GM19452 (cell line): Measurements from ENCODE around the gene INPPL1.
"Not testable (repeated sequence)": the region's sequence is repeated elsewhere in the genome, so short reads cannot be mapped to it uniquely, and the experiment has no call there.

Experiments
- ATAC-seq: cut with Tn5 transposase; IDR thresholded peaks from one replicate; pipeline ENCODE4 v1.9.1; 2021; ENCODE audit not compliant: unreplicated experiment

INPPL1 gene

GRCh38 chr11:72242141-72242540, 17.6 kb downstream of the INPPL1 start:
- ATAC-seq = no peak

DNA sequence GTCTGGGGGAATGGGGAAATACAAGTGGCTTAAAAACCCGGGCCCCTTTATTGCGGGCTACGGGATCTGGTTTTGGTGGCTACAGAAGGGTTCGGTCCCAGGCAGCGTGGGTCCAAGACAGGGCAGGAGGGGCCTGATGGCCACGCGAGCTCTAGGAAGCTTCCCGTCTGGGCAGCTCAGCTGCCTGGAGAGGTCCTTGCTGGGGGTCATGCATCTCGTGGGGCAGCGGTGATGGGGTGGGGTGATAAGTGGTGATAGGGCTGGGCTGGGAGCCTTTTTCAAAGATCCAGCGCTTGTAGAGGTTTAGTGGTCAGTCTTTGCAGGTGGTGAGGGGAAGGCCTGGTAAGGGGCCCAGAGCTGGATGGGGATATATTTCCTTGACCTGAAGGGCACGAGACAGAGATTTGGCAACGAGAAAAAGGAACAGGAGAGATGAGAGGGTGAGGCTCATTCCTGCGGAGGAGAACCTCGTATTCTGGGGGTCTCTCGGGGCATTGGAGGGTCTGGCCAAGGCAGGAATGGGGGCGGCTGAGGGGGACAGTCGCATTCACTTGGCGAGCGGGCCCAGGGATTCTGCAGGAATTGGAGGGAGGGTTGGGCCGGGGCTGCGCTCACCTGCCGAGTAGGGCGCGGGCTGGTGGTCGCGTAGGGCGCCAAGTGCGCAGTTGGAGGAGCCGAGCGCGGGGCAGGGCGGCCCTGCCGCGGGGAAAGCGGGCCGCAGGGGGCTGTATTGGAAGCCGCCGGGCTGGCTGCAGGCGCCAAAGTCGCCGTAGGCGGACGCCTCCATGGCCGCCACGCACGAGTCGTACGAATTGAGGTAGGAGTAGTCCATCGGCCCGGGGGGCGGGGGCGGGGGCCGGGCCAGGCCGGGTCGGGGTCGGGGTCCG, 18.8 kb downstream of the INPPL1 start:
- no peak for ATAC-seq

- no peak for ATAC-seq
Observed at GRCh38 chr11:72244060-72244360, 19.4 kb downstream of the INPPL1 start, which contains the start of gene PHOX2A. PHOX2A (minus strand) TSS chr11:72244176; CDS start chr11:72244004, 172 bp downstream.

- ATAC-seq = no peak
Observed at GRCh38 chr11:72244361-72245262, 20.0 kb downstream of the INPPL1 start.

- no peak for ATAC-seq
Observed at GRCh38 chr11:72245263-72245816, 20.8 kb downstream of the INPPL1 start.

DNA sequence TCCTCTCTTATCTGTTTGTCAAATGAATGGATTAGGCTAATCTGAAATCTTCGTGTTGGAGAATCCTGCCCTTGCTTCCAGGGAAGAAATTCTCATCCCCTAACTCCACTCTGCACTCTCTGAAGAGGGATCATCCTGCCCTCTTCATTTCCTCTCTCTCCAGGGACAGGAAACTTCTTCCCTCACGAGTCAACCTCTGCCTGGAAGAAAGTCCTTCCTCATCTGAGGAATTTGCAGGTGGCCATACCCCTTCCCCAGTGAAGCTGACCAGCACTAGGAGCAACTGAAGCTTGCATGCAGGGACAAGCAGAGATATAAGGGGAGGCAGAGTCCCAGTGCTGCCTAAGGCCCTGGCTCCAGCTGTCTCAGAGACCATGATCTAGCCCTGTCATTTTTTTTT, 23.0 kb downstream of the INPPL1 start:
- ATAC-seq = no peak

GRCh38 chr11:72249961-72250360, 25.4 kb downstream of the INPPL1 start:
- ATAC-seq = no peak

DNA sequence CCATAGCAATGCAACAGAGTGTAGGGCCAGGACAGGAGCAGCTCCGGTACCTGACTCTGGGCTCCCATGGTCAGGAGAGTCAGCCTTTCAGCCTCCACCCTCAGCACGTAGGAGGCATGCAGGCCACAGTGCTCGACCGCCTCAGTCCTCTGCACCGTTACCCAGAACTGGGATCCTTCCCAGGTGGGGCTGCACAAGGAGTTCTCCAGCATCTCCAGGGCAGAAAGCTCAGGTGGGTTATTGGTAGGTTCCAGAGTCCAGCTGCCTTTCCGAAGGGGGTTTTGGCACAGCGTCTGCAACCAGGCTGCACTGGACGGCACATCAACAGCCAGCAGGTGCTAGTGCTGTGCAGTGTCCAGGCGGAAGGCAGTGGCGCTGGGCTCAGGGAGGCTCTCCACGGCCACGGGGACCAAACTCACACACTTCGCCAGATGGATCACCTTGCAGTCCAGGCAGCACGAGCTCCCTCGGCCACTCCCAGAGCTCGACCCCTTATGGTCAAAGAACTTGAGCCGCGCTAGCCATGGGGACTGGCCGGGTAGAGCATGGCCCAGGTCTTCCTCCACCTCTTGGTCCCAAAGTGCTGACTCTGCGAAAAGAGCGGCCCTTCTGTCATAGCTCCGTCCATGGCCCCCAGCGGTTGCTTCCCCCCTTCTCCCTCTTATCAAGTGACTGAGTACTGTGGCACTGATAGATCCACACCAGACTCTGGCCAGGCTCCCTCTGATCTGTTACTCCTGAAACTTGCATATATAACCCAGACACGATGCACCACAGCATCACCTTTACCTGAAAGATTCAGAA, 26.3 kb downstream of the INPPL1 start:
- no peak for ATAC-seq

DNA sequence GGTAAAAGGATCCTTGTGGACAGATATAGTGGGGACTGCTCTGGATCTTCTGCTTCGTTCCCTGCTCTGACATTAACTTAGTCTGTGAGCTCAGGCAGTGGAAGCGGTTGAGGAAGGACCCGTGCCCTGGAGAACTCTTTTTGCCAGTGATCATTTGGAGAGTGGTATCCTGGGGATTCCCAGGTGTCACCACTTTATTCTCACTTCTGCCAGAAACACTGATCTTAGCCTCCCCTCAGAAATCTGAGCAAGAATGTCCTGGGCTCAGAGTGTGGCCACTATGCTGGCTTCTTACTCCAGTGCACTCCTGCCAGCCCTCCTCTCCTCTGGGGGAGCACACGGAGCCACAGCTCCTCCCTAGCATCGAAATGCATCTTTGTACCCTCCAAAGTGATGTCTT, 27.0 kb downstream of the INPPL1 start:
- no peak for ATAC-seq

GRCh38 chr11:72253392-72253791, 28.8 kb downstream of the INPPL1 start:
- no peak for ATAC-seq

GRCh38 chr11:72254299-72254993, 29.9 kb downstream of the INPPL1 start:
- ATAC-seq = no peak

- no peak for ATAC-seq
Observed at GRCh38 chr11:72257570-72257969, 33.0 kb downstream of the INPPL1 start.

- ATAC-seq = no peak
Observed at GRCh38 chr11:72259490-72259889, 34.9 kb downstream of the INPPL1 start.

DNA sequence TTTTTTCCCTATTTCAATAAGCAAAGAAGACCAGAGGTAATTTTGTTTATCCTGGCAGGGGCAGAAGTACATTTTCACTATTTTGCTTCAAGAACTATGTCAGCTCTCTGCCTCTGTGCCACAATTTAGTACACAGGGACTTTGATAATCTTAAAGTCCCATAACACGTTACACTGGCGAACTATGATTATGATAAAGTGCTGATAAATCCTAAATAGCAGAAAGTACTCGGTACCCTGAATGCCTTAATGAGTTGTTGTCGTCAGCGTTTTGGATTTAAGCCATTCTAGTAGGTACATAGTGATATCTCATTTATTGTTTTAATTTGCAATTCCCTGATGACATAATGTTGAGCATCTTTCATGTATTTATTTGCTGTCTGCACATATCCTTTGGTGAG, 36.0 kb downstream of the INPPL1 start:
- no peak for ATAC-seq

DNA sequence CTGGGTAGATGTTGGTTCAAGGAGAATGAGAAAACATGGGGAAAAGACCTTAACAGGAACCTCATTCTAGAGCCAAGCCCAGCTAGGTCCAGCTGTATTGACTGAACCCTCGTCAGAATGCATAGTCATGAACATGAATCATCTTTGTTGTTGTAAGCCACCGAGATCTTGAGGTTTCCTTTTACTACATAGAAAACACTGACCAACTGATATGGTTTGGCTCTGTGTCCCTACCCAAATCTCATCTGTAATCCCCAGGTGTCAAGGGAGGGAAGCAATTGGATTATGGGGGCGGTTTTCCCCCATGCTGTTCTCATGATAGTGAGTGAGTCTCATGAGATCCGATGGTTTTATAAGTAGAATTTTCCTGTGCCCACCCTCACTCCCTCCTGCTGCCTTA, 38.8 kb downstream of the INPPL1 start:
- no peak for ATAC-seq

GRCh38 chr11:72265951-72266350, 41.4 kb downstream of the INPPL1 start:
- no peak for ATAC-seq

DNA sequence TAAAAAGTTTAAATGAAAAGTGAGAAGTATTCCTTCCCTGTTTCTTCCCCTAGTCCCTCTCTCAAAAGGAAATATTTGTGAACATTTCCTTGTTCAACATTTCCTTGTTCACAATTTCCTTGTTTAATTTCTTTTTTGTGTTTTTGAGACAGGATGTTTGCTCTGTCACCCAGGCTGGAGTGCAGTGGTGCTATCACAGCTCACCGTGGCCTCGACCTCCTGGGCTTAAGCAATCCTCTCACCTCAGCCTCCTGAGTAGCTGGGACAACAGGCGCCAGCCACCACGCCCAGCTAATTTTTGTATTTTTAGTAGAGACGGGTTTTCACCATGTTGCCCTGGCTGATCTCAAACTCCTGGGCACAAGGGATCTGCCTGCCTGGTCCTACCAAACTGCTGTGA, 42.4 kb downstream of the INPPL1 start:
- ATAC-seq = not testable (repeated sequence)

DNA sequence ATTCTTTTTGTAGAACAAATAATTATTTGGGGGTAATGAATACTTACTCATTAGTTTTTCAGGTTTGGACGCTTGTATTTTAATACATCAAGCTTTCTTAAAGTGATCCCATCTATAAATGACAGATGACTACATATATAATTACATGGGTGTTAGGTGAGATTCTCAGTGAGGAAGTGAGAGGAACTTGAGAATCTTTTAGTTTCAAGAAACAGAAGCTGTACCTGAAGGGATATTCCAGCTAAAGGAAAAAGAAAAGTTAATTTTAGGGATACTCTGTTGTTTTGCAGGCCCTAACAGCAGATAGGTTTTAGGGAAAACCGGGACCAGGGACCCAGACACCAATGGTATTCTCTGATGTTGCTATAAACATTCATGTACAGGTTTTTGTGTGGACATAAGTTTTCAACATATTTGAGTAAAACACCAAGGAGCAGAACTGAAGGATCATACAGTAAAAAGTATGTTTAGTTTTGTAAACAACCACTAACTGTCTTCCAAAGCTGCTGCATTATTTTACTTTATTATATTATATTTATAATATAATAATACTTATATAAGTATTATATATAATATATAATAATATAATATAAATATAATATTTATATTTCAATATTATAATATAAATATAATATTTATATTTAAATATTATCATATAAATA, 43.5 kb downstream of the INPPL1 start:
- ATAC-seq = no peak

DNA sequence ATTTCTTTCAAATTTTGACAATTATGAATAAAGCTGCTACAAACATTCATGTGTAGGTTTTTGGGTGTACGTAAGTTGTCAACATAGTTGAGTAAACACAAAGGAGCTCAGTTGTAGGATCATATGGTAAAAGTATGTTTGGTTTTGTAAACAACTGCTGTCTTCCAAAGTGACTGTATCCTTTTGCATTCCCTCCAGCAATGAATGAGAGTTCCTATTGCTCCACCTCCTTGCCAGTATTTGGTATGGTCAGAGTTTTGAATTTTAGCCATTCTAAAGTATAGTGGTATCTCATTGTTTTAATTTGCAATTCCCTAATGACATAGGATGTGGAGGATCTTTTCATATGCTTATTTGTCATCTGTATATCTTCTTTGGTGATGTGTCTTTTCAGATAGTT, 47.4 kb downstream of the INPPL1 start:
- ATAC-seq = no peak

DNA sequence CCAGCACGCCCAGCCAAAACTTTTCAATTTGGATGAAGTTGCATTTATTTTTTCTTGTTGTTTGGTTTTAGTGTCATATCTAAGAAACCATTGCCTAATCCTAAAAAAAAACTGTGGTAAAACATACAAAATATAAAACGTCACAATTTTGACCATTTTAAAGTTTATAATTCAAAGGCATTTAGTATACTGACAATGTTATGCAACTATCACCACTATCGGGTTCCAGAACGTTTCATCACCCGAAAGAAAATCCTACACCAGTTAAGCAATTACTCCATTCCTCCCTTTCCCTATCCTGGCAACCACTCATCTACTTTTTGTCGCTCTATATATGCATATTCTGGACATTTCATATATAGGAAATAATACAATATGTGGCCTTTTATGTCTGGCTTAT, 49.9 kb downstream of the INPPL1 start:
- ATAC-seq = no peak
